SK-N-DZ (cell line): ENCODE measurements around the gene SIVA1.
"Not testable (repeated sequence)": the region's sequence is repeated elsewhere in the genome, so short reads cannot be mapped to it uniquely, and the experiment has no call there.

Experiments used
- DNase-seq: peaks from one replicate; pipeline ENCODE4 v3.0.0-alpha.2; 2015; ENCODE audit warnings: low spot score

Gene SIVA1

GRCh38 chr14:104750753-104751057 lies 2.2 kb upstream of the SIVA1 start:
- DNase-seq, result not testable (repeated sequence)

- DNase-seq, result no peak
Observed at GRCh38 chr14:104751539-104752422, 1.2 kb upstream of the SIVA1 start.

- DNase-seq, result no peak
Observed at GRCh38 chr14:104752423-104752734, 568 bp upstream of the SIVA1 start.

DNA sequence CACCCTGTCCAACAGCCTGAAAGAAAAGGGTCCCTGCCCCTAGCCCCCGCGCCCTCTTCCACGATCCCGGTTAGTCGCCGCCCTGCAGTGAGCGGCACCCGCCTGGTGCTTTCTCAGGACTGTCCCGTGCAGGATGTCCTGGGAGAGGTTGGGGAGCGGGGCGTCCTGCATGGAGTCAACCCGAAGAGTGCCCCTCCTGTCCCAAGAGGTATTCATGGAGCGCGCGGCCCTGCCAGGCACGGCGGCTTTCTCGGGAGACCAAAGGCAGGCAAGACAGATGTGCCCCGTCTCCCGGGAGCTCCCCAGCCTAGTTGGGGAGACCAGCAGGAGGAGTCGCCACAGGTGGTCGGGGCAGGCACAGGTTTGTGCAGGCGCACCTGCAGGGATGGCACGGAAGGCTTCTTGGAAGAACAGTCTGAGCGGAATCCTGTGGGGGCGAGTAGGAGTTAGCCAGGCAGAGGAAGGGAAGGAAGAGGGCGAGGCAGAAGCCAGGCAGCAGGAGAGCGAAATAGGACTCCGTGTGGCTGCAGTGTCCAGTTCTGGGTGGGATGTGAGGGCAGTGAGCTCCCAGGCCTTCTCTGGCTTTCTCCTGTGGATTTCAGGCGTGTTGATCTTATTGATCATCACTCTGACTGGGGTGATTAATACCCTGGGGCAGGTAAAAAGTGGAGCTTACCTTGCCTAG lies 723 bp downstream of the SIVA1 start:
- no peak for DNase-seq

DNA sequence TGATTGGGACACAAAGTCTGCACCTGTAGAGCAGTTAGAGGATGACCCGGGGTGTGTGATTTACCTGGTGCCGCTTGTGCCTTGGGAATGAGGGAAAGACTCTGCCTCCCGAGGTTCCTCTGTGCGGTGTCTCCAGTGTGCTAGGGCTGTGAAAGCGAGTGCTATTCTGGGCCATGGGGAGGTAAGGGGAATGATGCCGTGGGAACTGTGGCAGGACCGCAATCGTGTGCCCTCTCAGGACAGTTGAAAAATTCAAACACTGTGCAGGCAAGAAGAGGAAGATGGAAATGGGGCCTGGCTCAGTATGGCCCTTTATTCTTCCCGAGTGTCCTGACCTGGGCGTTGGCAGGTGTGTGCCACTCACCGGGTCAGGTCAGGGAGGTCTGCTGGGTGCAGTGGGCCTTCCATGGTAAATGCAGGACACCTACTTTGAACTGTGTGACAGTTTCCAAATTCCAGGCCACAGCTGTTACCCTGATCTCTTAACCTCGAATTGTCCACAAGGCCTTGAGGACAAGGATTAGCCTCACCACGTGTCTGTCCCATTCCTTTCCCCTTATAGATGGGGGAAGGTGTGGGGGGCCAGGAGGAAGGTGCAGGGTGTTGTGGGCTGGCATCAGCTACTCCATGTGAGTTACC lies 1.4 kb downstream of the SIVA1 start:
- DNase-seq, result no peak

DNA sequence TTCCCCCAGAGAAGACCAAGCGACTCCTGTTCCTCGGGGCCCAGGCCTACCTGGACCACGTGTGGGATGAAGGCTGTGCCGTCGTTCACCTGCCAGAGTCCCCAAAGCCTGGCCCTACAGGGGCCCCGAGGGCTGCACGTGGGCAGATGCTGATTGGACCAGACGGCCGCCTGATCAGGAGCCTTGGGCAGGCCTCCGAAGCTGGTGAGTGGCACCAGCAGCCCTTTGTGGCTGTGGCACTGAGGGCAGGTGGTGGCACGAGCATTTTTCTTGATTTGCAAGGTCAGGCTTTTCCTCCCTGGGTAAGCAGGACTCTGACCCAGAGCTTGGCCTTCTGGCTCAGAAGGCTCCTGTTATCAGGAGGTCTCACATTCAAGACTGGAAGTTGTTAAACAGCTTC lies 2.7 kb downstream of the SIVA1 start:
- no peak for DNase-seq

DNA sequence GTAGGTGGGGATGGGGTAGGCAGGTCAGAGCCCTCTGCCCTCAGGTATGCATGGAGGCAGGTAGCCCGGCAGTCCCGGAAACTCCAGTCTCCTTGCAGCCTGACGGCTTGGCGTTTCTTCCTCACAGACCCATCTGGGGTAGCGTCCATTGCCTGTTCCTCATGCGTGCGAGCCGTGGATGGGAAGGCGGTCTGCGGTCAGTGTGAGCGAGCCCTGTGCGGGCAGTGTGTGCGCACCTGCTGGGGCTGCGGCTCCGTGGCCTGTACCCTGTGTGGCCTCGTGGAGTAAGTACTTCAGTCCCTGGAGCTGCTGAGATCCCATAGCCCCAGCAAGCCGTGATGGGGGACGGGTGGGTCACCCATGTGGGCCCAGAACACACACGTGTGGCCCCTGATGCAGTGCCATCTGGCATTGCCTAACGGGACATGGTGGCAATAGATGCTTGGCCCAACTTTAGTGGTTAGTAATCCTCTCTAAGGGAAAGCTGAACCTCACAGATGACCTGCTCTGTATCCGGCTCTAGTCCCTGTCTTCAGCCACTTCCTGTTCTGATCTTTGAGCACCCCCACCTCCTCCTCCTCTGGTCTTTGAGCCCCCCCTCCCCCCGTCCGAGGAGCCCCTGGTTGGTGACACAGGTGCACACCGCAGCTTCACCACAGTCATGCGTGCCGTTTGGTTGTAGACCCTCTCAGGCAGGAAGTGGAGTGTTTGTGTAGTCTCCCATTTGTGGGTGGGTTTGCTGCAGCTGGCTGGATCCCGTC lies 3.7 kb downstream of the SIVA1 start:
- no peak for DNase-seq

GRCh38 chr14:104757238-104757585 lies 4.3 kb downstream of the SIVA1 start:
- DNase-seq, result no peak

GRCh38 chr14:104757681-104758392 lies 4.9 kb downstream of the SIVA1 start:
- DNase-seq, result no peak

- no peak for DNase-seq
Observed at GRCh38 chr14:104758981-104759969, 6.3 kb downstream of the SIVA1 start.

GRCh38 chr14:104765517-104765916 lies 12.6 kb downstream of the SIVA1 start:
- DNase-seq, result no peak

- no peak for DNase-seq
Observed at GRCh38 chr14:104766256-104766862, 13.4 kb downstream of the SIVA1 start.

DNA sequence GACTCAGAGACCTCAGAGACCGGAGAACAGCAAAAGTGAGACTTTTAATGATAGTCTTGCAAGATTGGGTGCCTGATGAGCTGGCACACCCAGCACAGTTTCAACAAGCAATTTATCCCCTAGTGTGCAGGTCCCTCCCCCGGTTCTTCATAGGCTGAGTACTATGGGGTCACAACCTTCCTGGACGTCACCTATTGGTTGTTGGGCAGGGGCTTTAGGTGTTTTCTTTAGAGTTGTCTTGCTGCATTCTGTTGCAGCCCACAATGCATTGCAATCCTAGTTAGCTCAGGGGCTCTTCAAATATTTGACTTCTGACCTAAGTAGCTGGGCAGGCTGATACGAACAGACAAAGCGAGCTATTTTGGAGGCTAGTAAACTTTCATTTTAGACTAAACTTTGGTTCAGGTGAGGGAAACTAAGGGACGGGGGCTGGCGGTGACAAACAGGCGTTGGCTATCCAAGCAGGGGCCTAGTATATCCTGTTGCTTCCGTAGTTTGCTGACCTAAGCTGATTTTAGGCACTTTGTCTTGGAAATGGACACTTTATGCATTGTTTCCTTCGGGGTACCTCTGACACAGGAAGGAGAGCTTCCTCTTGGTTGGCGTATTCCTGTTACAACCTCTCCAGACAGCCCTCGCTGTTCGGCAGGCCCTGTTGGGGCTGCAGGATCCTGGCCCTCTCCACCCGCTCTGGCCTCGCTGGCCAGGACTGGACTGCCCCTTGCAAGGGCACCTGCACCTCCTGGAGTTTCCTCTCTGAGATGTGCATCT lies 14.1 kb downstream of the SIVA1 start:
- no peak for DNase-seq

DNA sequence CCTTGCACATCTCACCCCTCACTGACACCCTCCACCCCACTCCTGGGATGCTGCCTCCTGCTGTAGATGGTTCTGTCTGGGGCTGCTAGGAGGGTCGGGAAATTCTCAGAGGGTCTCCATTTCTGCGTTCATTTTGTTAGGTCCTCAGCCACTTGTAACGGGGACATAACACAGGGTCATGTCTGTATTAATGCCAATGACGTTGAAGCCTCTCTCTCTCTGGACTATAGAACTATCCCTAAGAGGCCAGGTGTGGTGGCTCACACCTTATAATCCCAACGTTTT lies 14.6 kb downstream of the SIVA1 start:
- DNase-seq, result no peak

DNA sequence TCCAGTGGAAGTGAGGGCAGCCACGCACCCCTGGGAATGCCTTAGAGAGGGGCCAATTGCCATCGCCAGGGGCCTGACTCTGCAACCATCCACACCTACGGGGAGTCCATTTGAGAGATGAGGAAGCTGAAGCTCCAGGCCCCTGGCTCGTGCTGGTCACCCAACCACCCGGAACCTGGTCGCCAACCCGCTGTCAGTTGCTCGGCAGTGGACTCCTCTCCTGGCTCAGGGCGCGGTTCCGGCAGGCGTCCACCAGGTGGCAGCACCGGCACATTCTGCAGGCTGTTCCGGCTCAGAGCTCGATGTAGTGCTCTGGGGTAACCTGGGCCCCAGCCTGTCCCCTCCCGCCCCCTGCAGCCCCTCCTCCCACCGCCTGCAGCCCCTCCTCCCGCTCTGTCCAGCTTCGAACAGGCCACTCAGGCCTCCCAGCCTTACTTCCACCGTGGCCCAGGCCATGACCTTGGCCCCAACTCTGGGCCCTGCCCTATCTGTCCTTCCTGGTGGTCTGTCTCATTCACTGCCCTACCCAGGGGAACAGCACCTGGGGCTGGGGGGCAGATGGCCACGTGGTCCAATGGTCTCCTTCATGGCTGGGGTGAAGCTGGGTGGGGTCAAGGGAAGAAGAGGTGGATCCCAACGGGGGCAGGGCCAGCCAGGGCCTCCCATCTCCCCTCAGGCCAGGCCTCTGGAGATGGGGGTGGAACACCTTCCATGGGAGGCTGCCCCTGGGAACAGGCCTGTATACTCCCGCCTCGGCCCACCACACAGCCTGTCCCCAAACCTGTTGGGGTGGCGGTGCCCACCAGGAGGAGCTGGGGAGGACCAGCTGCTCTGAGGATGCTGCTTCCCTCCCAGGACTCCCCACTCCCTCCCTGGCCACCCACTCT lies 15.7 kb downstream of the SIVA1 start:
- peak; percentile 68 for DNase-seq

DNA sequence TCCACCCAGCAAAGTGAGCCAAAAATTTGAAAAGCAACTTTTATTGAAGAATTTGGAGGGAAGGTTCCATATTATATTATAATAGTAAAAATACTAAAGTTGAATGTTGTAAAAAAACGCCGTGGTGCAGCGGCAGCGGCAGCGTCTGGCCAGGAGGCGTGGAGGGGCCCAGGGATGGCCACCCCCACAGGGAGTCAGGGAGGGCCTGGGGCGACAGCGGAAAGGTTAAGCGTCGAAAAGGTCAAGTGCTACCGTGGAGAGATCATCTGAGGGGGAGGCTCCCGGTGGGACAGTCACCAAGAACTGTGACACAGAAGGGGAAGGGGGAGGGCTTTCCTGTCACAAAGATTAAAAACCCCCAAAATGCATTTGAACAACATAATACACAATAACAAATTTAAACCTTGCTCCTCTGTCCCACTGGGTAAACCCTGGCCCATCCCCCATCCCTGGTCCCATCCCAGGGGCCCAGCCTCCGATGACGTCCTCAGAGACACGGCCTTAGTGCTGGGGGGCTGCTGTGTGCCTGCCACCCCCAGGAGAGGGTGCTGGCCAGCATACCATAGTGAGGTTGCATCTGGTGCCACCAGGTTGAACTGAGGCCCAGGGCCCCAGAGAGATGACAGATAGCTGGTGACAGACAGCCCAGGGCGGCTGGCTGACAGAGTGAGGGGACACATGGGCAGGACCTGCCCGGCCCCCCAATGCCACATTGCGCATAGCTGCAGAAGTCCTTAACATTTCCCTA lies 16.6 kb downstream of the SIVA1 start:
- DNase-seq, result no peak

- no peak for DNase-seq
Observed at GRCh38 chr14:104770072-104770579, 17.2 kb downstream of the SIVA1 start.
